ENCODE measurements around the gene RAB10. TPM values are rescaled to one million over a fixed set of nuclear protein-coding genes. Genes with fewer than 3 reads are reported as not detected.

Gene RAB10
- total RNA-seq, 3 donors from 2014 or later (not counting 1 experiment from before 2014, with no cell fraction given) = 35.8 to 44.2 (median 39.5) TPM

- H3K9me3 Mint-ChIP-seq = no peaks in the 10 kb centered on the region
- H3K27ac Mint-ChIP-seq = no peak overlapping the region
- 96% methylated on average over 4 of the region's 4 CpGs for WGBS (ENCODE audit: insufficient coverage)
- H3K27me3 Mint-ChIP-seq (ENCODE audit: low read depth in 2 of 2) = peaks cover 22 to 27% of the 10 kb centered on the region in 2 donors
- no peak for DNase-seq
- TF ChIP-seq CTCF (IDR thresholded peaks at IDR 0.05) = no peak
- Histone ChIP-seq H3K9me3 (ENCODE audit: control insufficient read depth, insufficient read depth, low read length) (no peaks in the 10 kb centered on the region), H3K27me3 (ENCODE audit: control insufficient read depth, insufficient read depth, low read length) (peaks cover 14% of the 10 kb centered on the region), H3K36me3 (ENCODE audit: control insufficient read depth, insufficient read depth, low read length) (no peaks in the 10 kb centered on the region), H3K4me3 (ENCODE audit: low read length) (no peak overlapping the region), H3K27ac (ENCODE audit: low read length) (no peak overlapping the region), H3K4me1 (ENCODE audit: control insufficient read depth, insufficient read depth, low read length) (peaks cover 12% of the 10 kb centered on the region)
- H3K36me3 Mint-ChIP-seq = no peaks in the 10 kb centered on the region
- H3K4me3 Mint-ChIP-seq = no peak overlapping the region
- peaks cover 9 to 12% of the 10 kb centered on the region in 2 donors for H3K4me1 Mint-ChIP-seq
- intact Hi-C loops (cut with micrococcal nuclease) = no loop called here
- no peak for ATAC-seq
These were observed 134.9 kb downstream of the RAB10 start for GRCh38 chr2:26168785-26169184.

GRCh38 chr2:26169226-26169625 lies 135.3 kb downstream of the RAB10 start:
- no peak for DNase-seq
- Mint-ChIP-seq H3K27me3 (ENCODE audit: low read depth in 2 of 2) (peaks cover 25 to 28% of the 10 kb centered on the region in 2 donors), H3K36me3 (no peaks in the 10 kb centered on the region), H3K4me1 (peaks cover 9 to 14% of the 10 kb centered on the region in 2 donors), H3K27ac (no peak overlapping the region), H3K9me3 (no peaks in the 10 kb centered on the region), H3K4me3 (no peak overlapping the region)
- no peak for ATAC-seq
- Histone ChIP-seq H3K36me3 (ENCODE audit: control insufficient read depth, insufficient read depth, low read length) (no peaks in the 10 kb centered on the region), H3K4me3 (ENCODE audit: low read length) (no peak overlapping the region), H3K27ac (ENCODE audit: low read length) (no peak overlapping the region), H3K9me3 (ENCODE audit: control insufficient read depth, insufficient read depth, low read length) (no peaks in the 10 kb centered on the region), H3K4me1 (ENCODE audit: control insufficient read depth, insufficient read depth, low read length) (peaks cover 15% of the 10 kb centered on the region), H3K27me3 (ENCODE audit: control insufficient read depth, insufficient read depth, low read length) (peaks cover 17% of the 10 kb centered on the region)
- intact Hi-C loops (cut with micrococcal nuclease) = no loop called here
- no peak for TF ChIP-seq CTCF (IDR thresholded peaks at IDR 0.05)
- 94% methylated on average over 5 of the region's 5 CpGs for WGBS (ENCODE audit: insufficient coverage)

GRCh38 chr2:26169681-26170414 lies 136.0 kb downstream of the RAB10 start:
- Histone ChIP-seq H3K27ac (ENCODE audit: low read length) (no peak overlapping the region), H3K36me3 (ENCODE audit: control insufficient read depth, insufficient read depth, low read length) (no peaks in the 10 kb centered on the region), H3K27me3 (ENCODE audit: control insufficient read depth, insufficient read depth, low read length) (peaks cover 22% of the 10 kb centered on the region), H3K4me1 (ENCODE audit: control insufficient read depth, insufficient read depth, low read length) (peaks cover 21% of the 10 kb centered on the region), H3K9me3 (ENCODE audit: control insufficient read depth, insufficient read depth, low read length) (no peaks in the 10 kb centered on the region), H3K4me3 (ENCODE audit: low read length) (no peak overlapping the region)
- TF ChIP-seq CTCF (IDR thresholded peaks at IDR 0.05) = no peak
- DNase-seq (no peak), ATAC-seq (no peak)
- Mint-ChIP-seq H3K4me1 (peaks cover 16 to 20% of the 10 kb centered on the region in 2 donors), H3K36me3 (no peaks in the 10 kb centered on the region), H3K27me3 (ENCODE audit: low read depth in 2 of 2) (peaks cover 31 to 34% of the 10 kb centered on the region in 2 donors), H3K27ac (no peak overlapping the region), H3K4me3 (peak overlapping the region; percentile 28), H3K9me3 (no peaks in the 10 kb centered on the region)
- 85% methylated on average over 13 of the region's 14 CpGs for WGBS (ENCODE audit: insufficient coverage)
- intact Hi-C loops (cut with micrococcal nuclease) = loop anchor here (5.0 kb wide), 1 partner anchor 162 kb away; no protein-coding TSS in a partner anchor

Data from natural killer cell (primary cell).